Renal pelvis (tissue), 12 donors: ENCODE data around the gene MTURN. TPM values are rescaled to one million over a fixed set of nuclear protein-coding genes. Genes with fewer than 3 reads are reported as not detected.
"Not testable (repeated sequence)": the region's sequence is repeated elsewhere in the genome, so short reads cannot be mapped to it uniquely, and the experiment has no call there.

Experiments
- DNase-seq: peaks from one replicate; pipeline ENCODE4 v3.0.0-alpha.2; 2013
- long read RNA-seq, 16 experiments: transcript quantifications; one replicate each; lab custom pipeline, GENCODE V29; 2026
- polyA plus RNA-seq, 3 donors: library from polyadenylated mRNA; unstranded; fragments of 120-200 nt; gene quantifications; one replicate each; pipeline ENCODE4 v1.2.1, GENCODE V29; 2013; ENCODE audit not compliant: insufficient read length in 3 of 3

MTURN gene
- polyA plus RNA-seq: 10 to 100 TPM; 72.0 to 95.3 (median 81.0) TPM
- long read RNA-seq, donor 1, full-length matches to known transcripts: 16 of 16 reads
- long read RNA-seq, donor 1, partial matches to known transcripts: 0 of 16 reads
- long read RNA-seq, donor 1, other reads (novel, unspliced or antisense): 0 of 16 reads
- long read RNA-seq, donor 2, full-length matches to known transcripts: 28 of 28 reads
- long read RNA-seq, donor 2, partial matches to known transcripts: 0 of 28 reads
- long read RNA-seq, donor 2, other reads (novel, unspliced or antisense): 0 of 28 reads
- long read RNA-seq, donor 3, full-length matches to known transcripts: 26 of 26 reads
- long read RNA-seq, donor 3, partial matches to known transcripts: 0 of 26 reads
- long read RNA-seq, donor 3, other reads (novel, unspliced or antisense): 0 of 26 reads
- long read RNA-seq, donor 4, full-length matches to known transcripts: 30 of 30 reads
- long read RNA-seq, donor 4, partial matches to known transcripts: 0 of 30 reads
- long read RNA-seq, donor 4, other reads (novel, unspliced or antisense): 0 of 30 reads
- long read RNA-seq, donor 5, full-length matches to known transcripts: 12 of 12 reads
- long read RNA-seq, donor 5, partial matches to known transcripts: 0 of 12 reads
- long read RNA-seq, donor 5, other reads (novel, unspliced or antisense): 0 of 12 reads
- long read RNA-seq, donor 6, full-length matches to known transcripts: 23 of 30 reads
- long read RNA-seq, donor 6, partial matches to known transcripts: 7 of 30 reads
- long read RNA-seq, donor 6, other reads (novel, unspliced or antisense): 0 of 30 reads
- long read RNA-seq, donor 7, full-length matches to known transcripts: 28 of 38 reads
- long read RNA-seq, donor 7, partial matches to known transcripts: 10 of 38 reads
- long read RNA-seq, donor 7, other reads (novel, unspliced or antisense): 0 of 38 reads
- long read RNA-seq, donor 8, full-length matches to known transcripts: 9 of 9 reads
- long read RNA-seq, donor 8, partial matches to known transcripts: 0 of 9 reads
- long read RNA-seq, donor 8, other reads (novel, unspliced or antisense): 0 of 9 reads
- long read RNA-seq, donor 9, full-length matches to known transcripts: 32 of 32 reads
- long read RNA-seq, donor 9, partial matches to known transcripts: 0 of 32 reads
- long read RNA-seq, donor 9, other reads (novel, unspliced or antisense): 0 of 32 reads
- long read RNA-seq, donor 10, full-length matches to known transcripts: 25 of 25 reads
- long read RNA-seq, donor 10, partial matches to known transcripts: 0 of 25 reads
- long read RNA-seq, donor 10, other reads (novel, unspliced or antisense): 0 of 25 reads
- long read RNA-seq, donor 11, full-length matches to known transcripts: 20 of 20 reads
- long read RNA-seq, donor 11, partial matches to known transcripts: 0 of 20 reads
- long read RNA-seq, donor 11, other reads (novel, unspliced or antisense): 0 of 20 reads
- long read RNA-seq, donor 12, full-length matches to known transcripts: 28 of 52 reads
- long read RNA-seq, donor 12, partial matches to known transcripts: 0 of 52 reads
- long read RNA-seq, donor 12, other reads (novel, unspliced or antisense): 24 of 52 reads
- long read RNA-seq, donor 13, full-length matches to known transcripts: 15 of 15 reads
- long read RNA-seq, donor 13, partial matches to known transcripts: 0 of 15 reads
- long read RNA-seq, donor 13, other reads (novel, unspliced or antisense): 0 of 15 reads
- long read RNA-seq, donor 14, full-length matches to known transcripts: 40 of 116 reads
- long read RNA-seq, donor 14, partial matches to known transcripts: 71 of 116 reads
- long read RNA-seq, donor 14, other reads (novel, unspliced or antisense): 5 of 116 reads
- long read RNA-seq, donor 15, full-length matches to known transcripts: 23 of 23 reads
- long read RNA-seq, donor 15, partial matches to known transcripts: 0 of 23 reads
- long read RNA-seq, donor 15, other reads (novel, unspliced or antisense): 0 of 23 reads
- long read RNA-seq, donor 16, full-length matches to known transcripts: 26 of 26 reads
- long read RNA-seq, donor 16, partial matches to known transcripts: 0 of 26 reads
- long read RNA-seq, donor 16, other reads (novel, unspliced or antisense): 0 of 26 reads

DNA sequence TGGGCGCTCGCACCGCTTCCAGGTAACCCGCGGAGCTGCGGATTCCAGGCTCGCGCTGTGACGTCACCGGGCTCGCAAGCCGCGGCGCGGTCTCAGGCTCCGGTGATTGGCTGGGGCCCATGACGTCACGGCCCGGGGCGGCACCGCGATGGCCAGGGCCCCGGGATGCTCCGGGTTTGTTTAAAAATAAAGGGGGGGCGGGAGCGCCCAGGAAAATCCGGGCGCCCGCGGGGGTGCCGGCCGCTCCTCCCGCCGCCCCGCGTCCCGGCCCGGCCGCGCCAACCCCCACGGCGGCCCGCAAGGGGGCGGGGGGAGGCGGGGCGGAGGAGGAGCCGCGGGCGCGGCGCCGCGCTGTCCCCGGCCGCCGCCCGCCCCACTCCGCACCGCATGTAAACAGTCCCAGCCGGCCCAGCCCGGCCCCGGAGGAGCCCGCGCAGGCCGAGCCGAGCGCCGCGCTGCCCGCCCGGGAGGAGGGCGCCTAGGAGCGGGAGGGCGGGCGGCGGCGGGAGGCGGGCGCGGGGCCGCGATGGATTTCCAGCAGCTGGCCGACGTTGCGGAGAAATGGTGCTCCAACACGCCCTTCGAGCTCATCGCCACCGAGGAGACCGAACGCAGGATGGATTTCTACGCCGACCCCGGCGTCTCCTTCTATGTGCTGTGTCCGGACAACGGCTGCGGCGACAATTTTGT is at the start of gene MTURN:
TSS of gene MTURN (plus strand) at position 376 of the 690 bp plus-strand sequence. CDS start at position 527, 151 bp downstream.
- DNase-seq: peak; percentile 84

DNA sequence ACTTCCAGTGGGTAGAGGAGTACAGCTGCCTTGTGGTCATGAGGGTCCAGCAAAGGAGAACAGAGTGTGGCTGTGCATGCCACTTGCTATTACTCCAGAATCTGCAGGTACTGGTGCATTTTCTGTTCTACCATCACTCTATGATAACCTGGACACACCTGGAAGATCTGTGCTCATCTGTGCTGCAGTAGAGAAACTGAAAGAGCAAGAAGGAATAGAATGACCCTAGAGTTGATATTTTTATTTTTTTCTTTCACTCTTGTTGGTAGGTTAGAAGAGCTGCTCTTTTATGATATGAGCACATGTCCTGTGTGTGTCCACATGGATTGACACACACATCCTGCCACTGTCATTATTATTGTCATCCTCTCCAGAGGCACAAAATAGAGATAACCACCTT is 48.3 kb upstream of the MTURN start:
- no peak for DNase-seq

DNA sequence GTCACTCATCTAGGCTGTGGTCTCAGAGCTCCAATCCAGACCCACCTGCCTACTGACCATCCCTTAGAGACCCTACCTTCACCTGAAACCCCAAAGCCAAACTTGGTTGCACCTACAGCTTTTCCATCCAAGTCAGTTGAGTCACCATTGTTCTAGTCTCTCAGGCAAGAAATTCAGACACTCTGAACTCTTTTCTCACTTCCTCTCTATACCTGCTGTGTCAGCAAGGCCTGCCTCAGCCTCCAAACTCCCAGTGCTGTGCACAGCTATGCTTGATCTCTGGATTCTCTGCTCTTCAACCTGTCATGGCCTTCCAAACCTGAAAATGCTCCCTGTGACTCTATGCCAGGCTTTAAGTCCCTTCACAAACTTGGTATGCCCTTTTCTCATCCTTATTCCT is 47.4 kb upstream of the MTURN start:
- DNase-seq: no peak

DNA sequence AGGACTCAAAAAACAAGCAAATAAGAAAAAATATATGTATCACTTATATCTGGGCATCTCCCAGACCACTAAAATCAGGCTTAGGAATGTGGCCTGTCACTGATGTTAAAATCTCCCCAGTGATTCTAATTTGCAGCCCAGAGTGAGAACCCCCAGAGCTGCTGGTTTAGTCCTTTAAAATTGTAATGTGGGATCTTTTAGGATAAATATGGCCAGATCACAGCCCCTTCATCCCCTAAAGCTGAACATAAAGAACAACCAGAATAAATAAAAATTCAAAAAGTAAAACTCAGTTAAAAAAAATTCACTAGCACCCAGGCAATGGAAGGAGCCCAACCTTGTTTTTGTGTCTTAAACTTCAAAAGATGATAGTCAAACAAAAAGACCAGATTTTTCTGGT is 46.4 kb upstream of the MTURN start:
- DNase-seq: no peak

DNA sequence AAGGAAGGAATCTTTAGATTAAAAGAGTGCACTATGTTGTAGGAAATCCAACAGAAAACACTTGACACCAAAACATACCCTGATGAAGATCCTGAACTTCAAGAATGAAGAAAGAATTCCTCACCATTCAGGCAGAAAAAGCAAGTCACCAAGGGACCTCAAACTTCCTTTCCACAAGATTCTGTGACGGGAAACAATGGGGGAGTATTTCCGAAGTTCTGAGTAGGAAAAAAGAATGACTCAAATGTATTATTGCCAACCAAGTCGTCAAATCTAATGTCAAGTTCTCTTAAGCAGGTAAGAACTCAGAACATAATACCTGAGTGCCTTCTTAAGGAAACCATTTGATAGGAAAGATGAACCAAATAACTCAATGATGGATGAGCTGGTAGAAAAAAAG is 44.7 kb upstream of the MTURN start:
- no peak for DNase-seq

DNA sequence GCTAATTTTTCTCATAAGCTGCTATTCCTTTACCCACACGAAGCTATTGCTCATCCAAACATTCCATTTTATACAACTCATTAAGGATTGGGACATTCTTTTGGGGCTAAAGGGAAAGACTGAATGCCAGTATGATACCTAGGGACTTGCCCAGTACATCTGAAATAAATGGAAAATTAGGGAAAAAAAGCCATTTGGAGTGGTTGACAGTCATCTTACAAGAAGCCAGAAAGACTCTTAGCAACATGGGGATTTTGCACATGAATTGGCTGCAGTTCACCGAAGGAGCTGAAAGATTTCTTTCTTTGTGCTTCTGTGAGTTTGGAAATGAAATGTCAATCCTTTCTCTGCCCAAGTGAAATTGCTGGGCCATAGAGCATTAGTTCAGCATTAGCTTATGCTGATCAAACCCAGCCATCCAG is 43.3 kb upstream of the MTURN start:
- DNase-seq: no peak

DNA sequence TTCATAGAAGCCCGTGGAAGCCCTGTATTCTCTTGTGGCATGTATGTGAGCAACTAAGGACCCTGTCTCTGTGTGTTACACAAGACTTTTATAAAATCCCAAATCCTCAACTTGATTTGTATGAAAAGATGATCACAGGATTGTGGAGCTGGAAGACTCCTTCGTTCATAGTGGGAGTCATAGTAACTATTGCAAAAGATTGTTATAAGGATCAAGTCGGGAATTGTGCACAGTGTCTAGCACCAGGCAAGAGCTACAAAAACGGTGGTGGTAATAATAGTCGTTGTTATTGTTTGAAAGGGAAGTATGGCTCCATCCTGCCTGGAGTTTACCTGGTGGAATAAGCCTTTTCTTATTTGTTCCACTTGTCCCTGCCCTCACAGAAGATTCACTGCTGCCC is 42.8 kb upstream of the MTURN start:
- DNase-seq: no peak

DNA sequence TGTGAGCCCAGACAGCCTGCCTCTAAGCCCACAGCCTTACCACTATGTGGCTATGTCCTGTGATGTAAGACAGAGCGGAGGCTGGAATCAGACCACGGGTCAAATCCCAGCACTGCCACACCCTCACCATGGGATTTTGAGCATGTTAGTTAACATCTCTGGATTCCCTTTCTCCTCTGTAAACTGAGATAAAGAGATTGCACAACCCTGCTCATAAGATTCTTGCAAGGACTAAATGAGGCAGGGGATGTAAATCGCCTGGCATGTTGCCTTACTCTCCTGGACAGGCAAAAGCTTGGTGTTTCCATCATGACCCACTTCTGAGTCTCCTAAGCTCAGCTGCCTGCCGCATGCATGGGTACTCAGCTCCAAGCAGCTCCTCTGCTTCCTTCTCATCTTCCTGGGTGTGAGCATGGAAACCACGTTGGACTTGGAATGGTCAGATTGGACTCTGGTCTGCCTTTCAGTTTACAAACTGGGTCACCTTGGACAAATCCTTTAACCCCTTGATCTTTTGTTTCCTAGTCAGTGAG is 41.3 kb upstream of the MTURN start:
- DNase-seq: no peak

DNA sequence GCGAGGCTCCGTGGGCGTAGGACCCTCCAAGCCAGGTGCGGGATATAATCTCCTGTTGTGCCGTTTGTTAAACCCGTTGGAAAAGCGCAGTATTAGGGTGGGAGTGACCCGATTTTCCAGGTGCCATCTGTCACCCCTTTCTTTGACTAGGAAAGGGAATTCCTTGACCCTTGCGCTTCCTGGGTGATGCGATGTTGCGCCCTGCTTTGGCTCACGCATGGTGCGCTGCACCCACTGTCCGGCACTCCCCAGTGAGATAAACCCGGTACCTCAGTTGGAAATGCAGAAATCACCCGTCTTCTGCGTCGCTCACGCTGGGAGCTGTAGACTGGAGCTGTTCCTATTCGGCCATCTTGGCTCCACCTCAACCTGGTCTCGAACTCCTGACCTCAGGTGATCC is 36.2 kb upstream of the MTURN start:
- DNase-seq: not testable (repeated sequence)

DNA sequence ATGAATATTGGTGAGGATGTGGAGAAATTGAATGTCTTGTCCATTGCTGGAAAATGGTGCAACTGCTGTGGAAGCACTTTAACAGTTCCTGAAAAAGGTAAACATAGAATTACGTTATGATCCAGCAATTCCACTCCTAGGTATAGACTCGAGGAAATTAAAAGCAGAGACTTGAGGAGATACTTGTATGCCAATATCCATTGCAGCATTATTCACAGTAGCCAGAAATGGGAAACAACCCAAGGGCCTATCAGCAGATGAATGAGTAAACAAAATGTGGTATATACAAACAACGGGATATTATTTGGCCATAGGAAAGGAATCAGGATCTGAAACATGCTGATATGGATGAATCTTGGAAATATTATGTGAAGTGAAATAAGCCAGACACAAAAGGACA is 32.5 kb upstream of the MTURN start:
- DNase-seq: no peak

DNA sequence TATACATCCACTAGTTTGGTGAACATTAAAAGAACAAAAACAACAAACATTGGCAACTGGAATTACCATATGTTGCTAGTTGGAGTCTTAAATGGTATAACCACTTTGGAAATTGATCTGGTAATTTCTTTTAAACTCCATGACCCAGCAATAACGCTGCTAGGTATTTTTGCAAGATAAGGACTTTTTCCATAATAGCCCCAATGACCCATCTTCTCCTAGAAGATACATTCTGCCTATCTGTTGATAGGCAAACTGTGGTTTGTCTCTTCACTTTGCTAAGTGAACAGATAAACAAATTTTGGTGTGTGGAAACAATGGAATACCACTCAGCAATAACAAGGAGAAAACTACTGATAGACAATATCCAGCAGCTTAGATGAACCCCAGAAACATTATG is 30.6 kb upstream of the MTURN start:
- DNase-seq: no peak

DNA sequence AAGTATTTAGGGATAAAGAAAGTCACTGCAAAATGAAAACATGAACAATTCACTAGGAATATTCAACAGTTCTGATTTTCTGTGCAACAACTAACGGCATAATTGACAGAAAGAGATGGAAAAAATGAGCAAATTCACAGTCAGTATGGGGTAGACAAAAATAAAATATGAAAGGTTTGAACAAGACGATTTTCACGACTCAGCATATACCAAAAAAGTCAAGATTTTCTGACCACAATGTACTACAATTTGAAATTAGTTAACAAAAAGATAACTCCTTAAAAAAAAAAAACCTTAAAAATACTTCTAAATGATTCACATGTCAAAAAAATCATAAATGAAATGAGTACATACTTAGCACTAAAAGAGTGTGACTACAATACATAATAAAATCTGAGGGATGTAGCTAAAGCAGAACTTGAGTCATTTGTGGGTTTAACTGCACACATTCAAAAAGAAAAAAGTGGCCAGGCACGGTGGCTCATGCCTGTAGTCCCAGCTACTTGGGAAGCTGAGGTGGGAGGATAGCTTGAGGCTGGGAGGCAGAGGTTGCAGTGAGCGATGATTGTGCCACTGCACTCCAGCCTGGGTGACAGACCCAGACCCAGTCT is 22.6 kb upstream of the MTURN start:
- DNase-seq: no peak

DNA sequence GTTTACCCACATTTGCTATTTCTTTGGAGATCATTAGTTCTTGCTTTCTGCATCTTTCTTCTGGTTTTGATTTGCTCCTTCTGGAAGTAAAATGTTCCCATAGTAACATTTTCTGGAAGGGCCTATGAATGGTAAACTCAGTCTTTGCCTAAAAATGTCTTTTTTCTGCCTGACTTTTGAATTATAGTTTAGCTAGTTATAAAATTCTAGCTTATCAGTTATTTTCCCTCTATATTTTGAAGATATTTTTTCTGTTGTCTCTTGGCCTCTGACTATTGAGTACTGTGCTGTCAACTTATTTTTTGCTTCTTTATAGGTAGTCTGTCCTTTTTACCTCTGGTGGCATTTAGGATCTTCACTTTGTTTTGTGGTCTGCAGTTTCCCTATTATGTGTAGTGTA is 21.6 kb upstream of the MTURN start:
- no peak for DNase-seq

DNA sequence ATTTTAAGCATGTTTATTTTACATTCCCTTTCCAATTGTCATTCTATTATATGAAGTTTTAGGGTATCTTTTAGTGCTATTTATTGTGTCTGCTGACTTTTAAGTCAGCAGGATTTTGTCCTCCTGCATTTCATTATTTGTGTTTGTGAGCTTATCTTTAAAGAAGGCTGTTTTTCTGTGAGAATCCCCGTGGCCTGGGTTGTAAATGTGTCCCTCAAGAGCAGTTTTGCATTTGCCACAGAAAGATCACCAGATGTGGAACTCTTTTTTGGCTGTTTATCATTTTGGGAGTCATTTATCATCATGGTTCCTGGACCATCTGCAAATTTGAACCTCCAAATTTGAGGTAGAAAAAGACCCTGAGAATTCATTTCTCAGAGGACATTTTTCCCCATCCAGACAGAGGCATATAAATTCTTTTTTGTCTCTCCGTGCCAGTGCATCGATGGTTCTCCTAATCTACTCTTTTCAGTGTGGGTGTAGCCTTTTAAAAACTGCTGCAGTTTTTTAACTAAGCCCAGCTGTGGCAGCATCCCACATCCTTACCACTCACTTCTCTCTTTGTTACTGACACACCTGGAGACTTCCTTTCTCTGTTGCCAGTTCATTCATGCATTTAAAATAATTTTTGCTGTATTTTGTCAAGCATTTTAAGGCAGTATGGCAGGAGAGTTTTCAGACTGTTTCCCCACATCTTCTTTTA is 20.1 kb upstream of the MTURN start:
- DNase-seq: no peak

DNA sequence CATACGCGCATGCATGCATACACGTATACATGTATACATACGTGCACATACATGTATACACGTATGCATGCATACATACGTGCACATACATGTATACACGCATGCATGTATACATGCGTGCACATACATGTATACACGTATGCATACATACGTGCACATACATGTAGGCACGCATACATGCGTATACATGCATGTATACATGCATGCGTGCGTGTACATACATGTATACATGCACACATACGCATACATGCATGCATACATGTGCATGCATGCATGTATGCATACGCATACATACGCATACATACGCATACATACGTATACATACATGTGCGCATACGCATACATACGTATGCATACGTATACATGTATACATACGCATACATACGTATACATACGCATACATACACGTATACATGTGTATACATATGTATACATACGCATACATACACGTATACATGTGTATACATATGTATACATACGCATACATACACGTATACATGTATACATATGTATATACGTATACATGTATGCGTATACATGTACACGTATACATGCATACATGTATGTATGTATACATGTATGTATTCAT is 19.0 kb upstream of the MTURN start:
- DNase-seq: no peak

DNA sequence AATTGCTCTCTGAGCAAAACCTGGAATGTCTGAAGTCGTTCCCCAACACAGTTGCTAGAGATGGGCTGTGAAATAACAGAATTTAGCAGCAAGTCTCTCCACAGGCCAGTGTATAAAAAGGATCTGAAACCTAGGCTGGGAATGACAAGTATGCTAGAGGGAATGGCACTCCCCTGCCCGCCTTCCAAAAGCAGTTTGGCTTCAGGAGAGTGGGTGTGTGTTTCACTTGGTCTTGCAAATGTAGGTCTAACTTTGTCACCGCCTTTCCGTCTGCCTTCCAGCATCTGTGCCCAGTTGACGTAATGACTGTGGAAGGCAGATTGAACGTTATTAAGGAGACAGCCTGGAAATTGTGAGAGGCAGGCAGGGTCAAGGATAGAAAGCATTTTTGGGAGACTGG is 18.0 kb upstream of the MTURN start:
- DNase-seq: no peak

DNA sequence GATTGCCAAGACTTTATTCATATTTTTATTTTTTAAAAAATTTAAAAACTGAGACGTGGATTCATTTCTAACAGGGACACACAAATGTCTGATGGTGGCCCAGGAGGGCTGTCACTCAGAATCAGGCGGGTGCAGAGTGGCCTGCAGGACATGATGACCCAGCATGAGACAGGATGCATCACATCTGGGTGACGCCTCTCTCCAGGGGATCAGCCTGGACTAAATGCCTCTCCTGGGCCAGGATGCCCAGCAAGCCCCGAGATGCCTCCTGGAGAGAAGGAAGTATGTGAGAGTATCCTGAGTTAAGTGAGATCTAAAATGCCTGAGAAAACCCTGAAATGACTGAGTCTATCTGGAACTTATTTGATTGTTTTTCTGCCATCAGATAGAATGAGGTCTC is 16.9 kb upstream of the MTURN start:
- no peak for DNase-seq
